OCI-LY1 (cell line): ENCODE data around the gene UCKL1.
"Not testable (repeated sequence)": the region's sequence is repeated elsewhere in the genome, so short reads cannot be mapped to it uniquely, and the experiment has no call there.

Experiments
- H2AFZ ChIP-seq: fragments of 200-600 bp; sonication (generic), shearing (Covaris generic); 2 replicates; pipeline ENCODE4 v1.6.0; 2014; ENCODE audit warnings: antibody characterized with exemption, mild to moderate bottlenecking, low read length
- H3F3A ChIP-seq: fragments of 200-600 bp; sonication (generic), shearing (Covaris generic); 2 replicates; pipeline ENCODE4 v1.6.0; 2014; ENCODE audit warnings: mild to moderate bottlenecking, antibody characterized with exemption, low read length, moderate library complexity; ENCODE audit not compliant: insufficient read depth
- H3K27ac ChIP-seq: fragments of 200-600 bp; sonication (generic); 2 replicates; pipeline ENCODE4 v1.5.1; 2014; ENCODE audit warnings: low read length, mixed run types, mild to moderate bottlenecking, low read depth; ENCODE audit not compliant: poor library complexity, severe bottlenecking
- H3K27me3 ChIP-seq: fragments of 200-600 bp; sonication (generic); 2 replicates; pipeline ENCODE4 v1.6.0; 2014; ENCODE audit warnings: antibody characterized with exemption, mild to moderate bottlenecking, low read length, moderate library complexity; ENCODE audit not compliant: insufficient read depth
- H3K36me3 ChIP-seq: fragments of 200-600 bp; sonication (generic); 2 replicates; pipeline ENCODE4 v1.6.1; 2014; ENCODE audit warnings: mild to moderate bottlenecking, antibody characterized with exemption, low read length, moderate library complexity, mixed read lengths; ENCODE audit not compliant: insufficient read depth
- H3K4me1 ChIP-seq: fragments of 200-600 bp; sonication (generic); 2 replicates; pipeline ENCODE4 v1.5.1; 2014; ENCODE audit warnings: mild to moderate bottlenecking, low read length, moderate library complexity; ENCODE audit not compliant: insufficient read depth, severe bottlenecking
- H3K4me2 ChIP-seq: fragments of 200-600 bp; sonication (generic), shearing (Covaris generic); 2 replicates; pipeline ENCODE4 v1.6.1; 2014; ENCODE audit warnings: low read length
- H3K4me3 ChIP-seq: fragments of 200-600 bp; sonication (generic); 2 replicates; pipeline ENCODE4 v1.5.1; 2014; ENCODE audit warnings: low read length, low read depth, mild to moderate bottlenecking, mixed read lengths; ENCODE audit not compliant: poor library complexity, severe bottlenecking
- H3K79me2 ChIP-seq: fragments of 200-600 bp; shearing (Covaris generic); 2 replicates; pipeline ENCODE4 v1.6.1; 2016; ENCODE audit warnings: mixed run types, low read length, mixed read lengths; ENCODE audit not compliant: insufficient read depth
- H3K9ac ChIP-seq: fragments of 200-600 bp; sonication (generic), shearing (Covaris generic); 2 replicates; pipeline ENCODE4 v1.6.1; 2014; ENCODE audit warnings: mild to moderate bottlenecking, low read length, mixed read lengths
- H3K9me2 ChIP-seq: fragments of 200-600 bp; sonication (generic), shearing (Covaris generic); 2 replicates; pipeline ENCODE4 v1.6.1; 2014; ENCODE audit warnings: low read depth, mild to moderate bottlenecking, low read length, mixed read lengths
- H3K9me3 ChIP-seq: fragments of 200-600 bp; shearing (Covaris generic); 2 replicates; pipeline ENCODE4 v1.6.1; 2014; ENCODE audit warnings: low read length, mixed read lengths
- H4K20me1 ChIP-seq: fragments of 200-600 bp; sonication (generic), shearing (Covaris generic); 2 replicates; pipeline ENCODE4 v1.6.0; 2016; ENCODE audit warnings: mild to moderate bottlenecking, low read length; ENCODE audit not compliant: insufficient read depth
- CTCF ChIP-seq: fragments of 200-600 bp; sonication (generic), shearing (Covaris generic); IDR thresholded peaks from 2 replicates; pipeline ENCODE4 v1.5.1; 2017; ENCODE audit warnings: mild to moderate bottlenecking, antibody characterized with exemption, low read length, moderate library complexity, mixed read lengths
- EZH2 ChIP-seq: fragments of 200-600 bp; sonication (generic), shearing (Covaris generic); IDR thresholded peaks from 2 replicates; pipeline ENCODE4 v1.8.0; 2017; ENCODE audit warnings: borderline replicate concordance, mixed run types, mild to moderate bottlenecking, antibody characterized with exemption, low read length, moderate library complexity, mixed read lengths

Gene UCKL1

DNA sequence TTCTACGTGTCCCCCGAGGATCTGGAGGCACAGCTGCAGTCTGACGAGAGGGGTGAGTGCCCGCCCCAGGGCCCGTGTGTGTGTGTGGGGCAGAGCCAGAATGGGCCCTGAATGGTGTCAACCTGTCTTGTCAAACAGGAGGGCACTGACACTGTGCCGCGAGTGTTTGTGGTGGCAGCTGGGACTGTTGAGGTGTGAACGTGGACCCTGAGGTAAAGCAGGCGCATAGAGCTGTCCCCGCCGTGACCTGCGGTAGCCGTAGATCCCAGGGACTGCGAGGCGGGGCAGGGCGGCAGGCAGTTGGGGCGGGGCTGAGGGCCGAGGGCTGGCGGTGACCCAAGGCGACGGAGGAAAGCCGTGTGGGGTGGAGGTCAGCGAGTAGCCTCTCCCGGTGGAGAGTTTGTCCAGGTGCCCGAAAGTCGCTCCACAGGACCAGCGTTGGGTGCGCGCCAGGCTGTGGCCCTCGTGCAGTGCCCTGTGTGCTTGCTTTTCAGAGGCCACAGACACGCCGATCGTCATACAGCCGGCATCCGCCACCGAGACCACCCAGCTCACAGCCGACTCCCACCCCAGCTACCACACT, 25.2 kb downstream of the UCKL1 start:
- no peak overlapping the region for H3K27ac ChIP-seq
- H3F3A ChIP-seq, result no peaks in the 10 kb centered on the region
- no peaks in the 10 kb centered on the region for H3K9me2 ChIP-seq
- no peaks in the 10 kb centered on the region for H3K27me3 ChIP-seq
- peaks cover 89% of the 10 kb centered on the region for H3K36me3 ChIP-seq
- H3K9me3 ChIP-seq, result no peaks in the 10 kb centered on the region
- TF ChIP-seq EZH2 (no peak), CTCF (no peak)
- H3K4me3 ChIP-seq, result no peak overlapping the region
- H3K9ac ChIP-seq, result no peak overlapping the region
- no peaks in the 10 kb centered on the region for H3K4me1 ChIP-seq
- H3K79me2 ChIP-seq, result no peaks in the 10 kb centered on the region
- H2AFZ ChIP-seq, result no peak overlapping the region
- no peaks in the 10 kb centered on the region for H4K20me1 ChIP-seq
- no peak overlapping the region for H3K4me2 ChIP-seq

- not testable (repeated sequence) for H3K79me2 ChIP-seq
Observed at GRCh38 chr20:63929473-63929883, 26.7 kb downstream of the UCKL1 start.

DNA sequence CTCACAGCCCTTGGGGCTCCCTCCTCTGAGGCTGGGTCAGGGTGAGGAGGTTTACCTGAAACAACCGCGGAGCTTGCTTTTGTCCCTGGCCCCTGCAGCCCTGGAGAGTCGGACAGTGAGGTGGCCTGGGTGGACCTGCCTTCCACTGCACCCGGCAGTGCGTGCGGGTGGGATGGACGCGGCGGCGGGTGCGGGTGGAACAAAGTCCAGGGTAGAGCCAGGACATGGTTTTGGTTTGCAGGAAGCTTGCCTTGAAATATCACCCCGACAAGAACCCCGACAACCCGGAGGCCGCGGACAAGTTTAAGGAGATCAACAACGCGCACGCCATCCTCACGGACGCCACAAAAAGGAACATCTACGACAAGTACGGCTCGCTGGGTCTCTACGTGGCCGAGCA, 27.1 kb downstream of the UCKL1 start:
- H3K4me3 ChIP-seq, result no peak overlapping the region
- no peaks in the 10 kb centered on the region for H3K4me1 ChIP-seq
- H3F3A ChIP-seq, result no peaks in the 10 kb centered on the region
- H3K4me2 ChIP-seq, result no peak overlapping the region
- H3K9ac ChIP-seq, result no peak overlapping the region
- TF ChIP-seq EZH2 (no peak), CTCF (no peak)
- H3K27me3 ChIP-seq, result no peaks in the 10 kb centered on the region
- H3K36me3 ChIP-seq, result peaks cover 75% of the 10 kb centered on the region
- H2AFZ ChIP-seq, result no peak overlapping the region
- H3K9me3 ChIP-seq, result no peaks in the 10 kb centered on the region
- no peak overlapping the region for H3K27ac ChIP-seq
- no peaks in the 10 kb centered on the region for H3K9me2 ChIP-seq
- peaks cover 2% of the 10 kb centered on the region; the same call in 1 of the 2 replicates for H3K79me2 ChIP-seq
- no peaks in the 10 kb centered on the region for H4K20me1 ChIP-seq

More at GRCh38 chr20:63929473-63929883, 26.7 kb downstream of the UCKL1 start:
- not testable (repeated sequence) for H3K4me1 ChIP-seq, H2AFZ ChIP-seq, H3F3A ChIP-seq, H3K27ac ChIP-seq, H4K20me1 ChIP-seq, H3K4me3 ChIP-seq, H3K27me3 ChIP-seq, H3K9me2 ChIP-seq, H3K4me2 ChIP-seq, H3K9ac ChIP-seq, H3K9me3 ChIP-seq
- peaks cover 76% of the 10 kb centered on the region for H3K36me3 ChIP-seq

- no peaks in the 10 kb centered on the region for H4K20me1 ChIP-seq
- H3K79me2 ChIP-seq, result peaks cover 4% of the 10 kb centered on the region; the same call in 1 of the 2 replicates
- no peak overlapping the region for H3K27ac ChIP-seq
- H3K4me2 ChIP-seq, result no peak overlapping the region
- H3K9me2 ChIP-seq, result no peaks in the 10 kb centered on the region
- no peak overlapping the region for H3K9ac ChIP-seq
- no peak overlapping the region for H3K4me3 ChIP-seq
- no peaks in the 10 kb centered on the region for H3F3A ChIP-seq
- H3K4me1 ChIP-seq, result no peaks in the 10 kb centered on the region
- TF ChIP-seq CTCF (no peak), EZH2 (no peak)
- H3K36me3 ChIP-seq, result peaks cover 50% of the 10 kb centered on the region
- H3K27me3 ChIP-seq, result no peaks in the 10 kb centered on the region
- no peaks in the 10 kb centered on the region for H3K9me3 ChIP-seq
- H2AFZ ChIP-seq, result no peak overlapping the region
Observed at GRCh38 chr20:63926298-63926697, 29.9 kb downstream of the UCKL1 start.
